Kidney epithelial cell (primary cell): ENCODE data around the gene ISM1. TPM values are rescaled to one million over a fixed set of nuclear protein-coding genes. Genes with fewer than 3 reads are reported as not detected.

Experiments
- DNase-seq: peaks from one replicate; pipeline ENCODE4 v3.0.0-alpha.2; 2010; ENCODE audit warnings: low read depth
- H3K27me3 ChIP-seq: 2 replicates; pipeline ENCODE4 v1.6.0; 2011; ENCODE audit warnings: low read length; ENCODE audit not compliant: control insufficient read depth, insufficient read depth
- H3K36me3 ChIP-seq: 2 replicates; pipeline ENCODE4 v1.5.1; 2011; ENCODE audit warnings: low read length; ENCODE audit not compliant: control insufficient read depth, insufficient read depth
- H3K4me3 ChIP-seq: 2 replicates; pipeline ENCODE4 v1.5.1; 2011; ENCODE audit warnings: low read depth, mild to moderate bottlenecking, control low read depth, low read length
- CTCF ChIP-seq: IDR thresholded peaks from 2 replicates; pipeline ENCODE4 v1.5.1; 2011; ENCODE audit warnings: mild to moderate bottlenecking, moderate library complexity, low read length, control low read depth, inconsistent platforms; ENCODE audit not compliant: insufficient read depth, poor library complexity, severe bottlenecking
- total RNA-seq: library from RNA; depleted of rRNA; stranded (reverse); fragments of >200 nt; gene quantifications from 2 replicates; pipeline ENCODE4 v1.2.3, GENCODE V29; 2015

The ISM1 gene
- total RNA-seq, 1 donor from 2014 or later: not detected

- no peak for DNase-seq
- Histone ChIP-seq H3K4me3 (peak overlapping the region; percentile 33), H3K27me3 (peaks cover 21% of the 10 kb centered on the region), H3K36me3 (no peaks in the 10 kb centered on the region)
- no peak for TF ChIP-seq CTCF
These were observed 1.2 kb downstream of the ISM1 start for GRCh38 chr20:13222319-13222716.

- Histone ChIP-seq H3K36me3 (no peaks in the 10 kb centered on the region), H3K27me3 (peaks cover 20% of the 10 kb centered on the region), H3K4me3 (no peak overlapping the region)
- DNase-seq: no peak
- no peak for TF ChIP-seq CTCF
These were observed 2.9 kb downstream of the ISM1 start for GRCh38 chr20:13223736-13224520.

GRCh38 chr20:13226367-13226766, 5.3 kb downstream of the ISM1 start:
- TF ChIP-seq CTCF: no peak
- no peak overlapping the region for H3K4me3 ChIP-seq
- no peaks in the 10 kb centered on the region for H3K36me3 ChIP-seq
- peaks cover 2% of the 10 kb centered on the region for H3K27me3 ChIP-seq
- DNase-seq: no peak

GRCh38 chr20:13228771-13229170, 7.7 kb downstream of the ISM1 start:
- DNase-seq: no peak
- Histone ChIP-seq H3K36me3 (no peaks in the 10 kb centered on the region), H3K27me3 (no peaks in the 10 kb centered on the region), H3K4me3 (no peak overlapping the region)
- no peak for TF ChIP-seq CTCF

- no peak for TF ChIP-seq CTCF
- Histone ChIP-seq H3K27me3 (no peaks in the 10 kb centered on the region), H3K4me3 (no peak overlapping the region), H3K36me3 (no peaks in the 10 kb centered on the region)
- no peak for DNase-seq
These were observed 8.5 kb downstream of the ISM1 start for GRCh38 chr20:13229538-13229937.
